B cell (primary cell): Measurements from ENCODE around the gene TSC2.
"Not testable (repeated sequence)": the region's sequence is repeated elsewhere in the genome, so short reads cannot be mapped to it uniquely, and the experiment has no call there.

Experiments
- CTCF ChIP-seq: fragments of 200-600 bp; IDR thresholded peaks from one replicate; pipeline ENCODE4 v1.8.0; 2022; ENCODE audit warnings: antibody characterized with exemption, mild to moderate bottlenecking
- EZH2 ChIP-seq: IDR thresholded peaks from 2 replicates; pipeline ENCODE4 v1.6.1; 2012; ENCODE audit warnings: borderline replicate concordance, low read depth, mild to moderate bottlenecking, moderate library complexity, low read length; ENCODE audit not compliant: insufficient read depth, poor library complexity, severe bottlenecking

DNA sequence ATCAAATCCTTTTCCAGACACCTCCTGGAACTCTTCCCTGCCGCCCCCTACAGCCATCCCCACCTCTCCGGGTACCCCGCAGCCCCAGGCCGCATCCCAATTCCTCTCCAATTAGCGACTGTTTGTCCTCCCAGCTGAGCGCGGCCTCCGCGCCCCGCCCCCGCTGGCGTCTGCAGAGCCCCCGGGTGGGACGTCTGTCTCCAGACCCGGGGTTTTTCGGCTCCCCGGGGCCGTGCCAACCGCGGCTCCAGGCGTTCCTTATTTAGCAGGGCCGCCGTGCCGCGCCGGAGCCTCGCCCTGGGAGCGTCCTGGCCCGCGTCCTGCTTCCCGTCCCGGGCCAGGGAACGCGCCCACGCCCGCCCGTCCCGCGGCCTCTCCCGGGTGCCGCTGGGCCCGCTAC lies 87.3 kb downstream of the TSC2 start:
- not testable (repeated sequence) for TF ChIP-seq CTCF, EZH2
